ENCODE results near the gene UAP1L1.

- no peak for TF ChIP-seq CTCF (IDR thresholded peaks at IDR 0.05)
- TF ChIP-seq FOSL2 (IDR thresholded peaks at IDR 0.05), result no peak
- no peak for TF ChIP-seq FOSL2 (CRISPR knock-in tag; IDR thresholded peaks at IDR 0.05)
- no peak for TF ChIP-seq RNF2 (IDR thresholded peaks at IDR 0.05; ENCODE audit: borderline replicate concordance, low read depth)
- TF ChIP-seq CEBPB (IDR thresholded peaks at IDR 0.05), result no peak
- no peak for TF ChIP-seq BCL3 (IDR thresholded peaks at IDR 0.05)
- no peak for TF ChIP-seq POLR2A (IDR thresholded peaks at IDR 0.05; ENCODE audit: low read length)
- no peak for TF ChIP-seq POLR2AphosphoS2 (conservative IDR thresholded peaks at IDR 0.05; ENCODE audit: low read length)
- no peak for TF ChIP-seq NFE2L2 (conservative IDR thresholded peaks at IDR 0.05; ENCODE audit: low read length)
- TF ChIP-seq MYC (IDR thresholded peaks at IDR 0.05; ENCODE audit: borderline replicate concordance, low read length), result no peak
Measured at GRCh38 chr9:137042751-137043727, 34.3 kb upstream of the UAP1L1 start.

Measured in A549 (cell line).